NCI-H460 (cell line): ENCODE data around the gene NCKAP5. TPM values are rescaled to one million over a fixed set of nuclear protein-coding genes. Genes with fewer than 3 reads are reported as not detected.
"Not testable (repeated sequence)": the region's sequence is repeated elsewhere in the genome, so short reads cannot be mapped to it uniquely, and the experiment has no call there.

Source experiments
- DNase-seq: peaks from one replicate; pipeline ENCODE4 v3.0.0-alpha.2; 2016; ENCODE audit warnings: low read depth; ENCODE audit errors: extremely low read depth
- total RNA-seq: library from RNA; depleted of rRNA; stranded (reverse); fragments of >200 nt; shearing (Covaris generic); gene quantifications from 2 replicates; pipeline ENCODE4 v1.2.3, GENCODE V29; 2014

Gene NCKAP5
- total RNA-seq, 1 experiment from 2014 or later = 10.0 TPM

- no peak for DNase-seq
These were observed 327.6 kb downstream of the NCKAP5 start for GRCh38 chr2:133240491-133241223.

- DNase-seq = no peak
These were observed 332.3 kb downstream of the NCKAP5 start for GRCh38 chr2:133235968-133236367.

GRCh38 chr2:133232556-133232955, 335.7 kb downstream of the NCKAP5 start:
- no peak for DNase-seq

- no peak for DNase-seq
These were observed 337.0 kb downstream of the NCKAP5 start for GRCh38 chr2:133231264-133231663.

- DNase-seq = no peak
These were observed 338.3 kb downstream of the NCKAP5 start for GRCh38 chr2:133229974-133230373.

GRCh38 chr2:133223226-133223625, 345.0 kb downstream of the NCKAP5 start:
- DNase-seq = no peak

- DNase-seq = no peak
These were observed 346.9 kb downstream of the NCKAP5 start for GRCh38 chr2:133221398-133221797.

GRCh38 chr2:133218204-133218603, 350.1 kb downstream of the NCKAP5 start:
- no peak for DNase-seq

GRCh38 chr2:133215477-133215876, 352.8 kb downstream of the NCKAP5 start:
- no peak for DNase-seq

- peak; percentile 23 for DNase-seq
These were observed 354.6 kb downstream of the NCKAP5 start for GRCh38 chr2:133213651-133214050.

GRCh38 chr2:133209325-133209724, 358.9 kb downstream of the NCKAP5 start:
- no peak for DNase-seq

GRCh38 chr2:133206666-133207065, 361.6 kb downstream of the NCKAP5 start:
- DNase-seq = not testable (repeated sequence)

- no peak for DNase-seq
These were observed 363.8 kb downstream of the NCKAP5 start for GRCh38 chr2:133204421-133204820.

GRCh38 chr2:133200684-133201421, 367.4 kb downstream of the NCKAP5 start:
- DNase-seq = peak; percentile 92

- DNase-seq = no peak
These were observed 369.6 kb downstream of the NCKAP5 start for GRCh38 chr2:133198678-133199077.

GRCh38 chr2:133197156-133197555, 371.1 kb downstream of the NCKAP5 start:
- DNase-seq = no peak

GRCh38 chr2:133194777-133195335, 373.4 kb downstream of the NCKAP5 start:
- no peak for DNase-seq

- no peak for DNase-seq
These were observed 374.0 kb downstream of the NCKAP5 start for GRCh38 chr2:133194362-133194655.

GRCh38 chr2:133193544-133194361, 374.5 kb downstream of the NCKAP5 start:
- no peak for DNase-seq

- no peak for DNase-seq
These were observed 376.2 kb downstream of the NCKAP5 start for GRCh38 chr2:133192028-133192427.

GRCh38 chr2:133177196-133177595, 391.1 kb downstream of the NCKAP5 start:
- no peak for DNase-seq
